Measurements from ENCODE around the gene IFI27L1. TPM values are rescaled to one million over a fixed set of nuclear protein-coding genes. Genes with fewer than 3 reads are reported as not detected.

The IFI27L1 gene
- total RNA-seq, 1 donor from 2014 or later: 33.1 TPM

DNA sequence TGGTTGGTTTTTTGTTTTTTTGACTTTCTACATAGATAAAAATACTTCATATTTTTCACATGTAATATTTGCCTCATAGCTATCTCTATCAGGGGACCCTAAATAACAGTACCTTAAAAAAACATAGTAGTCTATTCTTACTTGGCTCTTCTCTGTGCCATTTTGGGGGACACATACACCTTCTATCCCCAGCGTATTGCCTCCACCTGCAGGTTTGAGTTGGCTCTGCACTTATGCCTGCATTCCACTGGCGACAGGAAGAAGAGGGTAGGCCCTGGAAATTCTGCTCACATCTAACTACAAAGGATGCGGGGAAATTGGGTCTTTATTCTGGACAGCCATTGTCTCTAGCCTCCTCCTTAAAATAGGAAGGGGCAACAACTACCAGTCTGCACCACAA lies 62.1 kb downstream of the IFI27L1 start:
- H3K4me3 Mint-ChIP-seq: no peak overlapping the region
- TF ChIP-seq, protein P1, sequence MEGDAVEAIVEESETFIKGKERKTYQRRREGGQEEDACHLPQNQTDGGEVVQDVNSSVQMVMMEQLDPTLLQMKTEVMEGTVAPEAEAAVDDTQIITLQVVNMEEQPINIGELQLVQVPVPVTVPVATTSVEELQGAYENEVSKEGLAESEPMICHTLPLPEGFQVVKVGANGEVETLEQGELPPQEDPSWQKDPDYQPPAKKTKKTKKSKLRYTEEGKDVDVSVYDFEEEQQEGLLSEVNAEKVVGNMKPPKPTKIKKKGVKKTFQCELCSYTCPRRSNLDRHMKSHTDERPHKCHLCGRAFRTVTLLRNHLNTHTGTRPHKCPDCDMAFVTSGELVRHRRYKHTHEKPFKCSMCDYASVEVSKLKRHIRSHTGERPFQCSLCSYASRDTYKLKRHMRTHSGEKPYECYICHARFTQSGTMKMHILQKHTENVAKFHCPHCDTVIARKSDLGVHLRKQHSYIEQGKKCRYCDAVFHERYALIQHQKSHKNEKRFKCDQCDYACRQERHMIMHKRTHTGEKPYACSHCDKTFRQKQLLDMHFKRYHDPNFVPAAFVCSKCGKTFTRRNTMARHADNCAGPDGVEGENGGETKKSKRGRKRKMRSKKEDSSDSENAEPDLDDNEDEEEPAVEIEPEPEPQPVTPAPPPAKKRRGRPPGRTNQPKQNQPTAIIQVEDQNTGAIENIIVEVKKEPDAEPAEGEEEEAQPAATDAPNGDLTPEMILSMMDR (IDR thresholded peaks at IDR 0.05; ENCODE audit: unreplicated experiment): peak; percentile 20
- no peak overlapping the region for H3K27ac Mint-ChIP-seq
- no peaks in the 10 kb centered on the region for H3K36me3 Mint-ChIP-seq
- peaks cover 9% of the 10 kb centered on the region for H3K27me3 Mint-ChIP-seq (ENCODE audit: low read depth)
- H3K9me3 Mint-ChIP-seq: peaks cover 2% of the 10 kb centered on the region
- H3K4me1 Mint-ChIP-seq: no peaks in the 10 kb centered on the region
- no peak for DNase-seq (ENCODE audit: low spot score in 2 of 2, unreplicated experiment in 2 of 2)

DNA sequence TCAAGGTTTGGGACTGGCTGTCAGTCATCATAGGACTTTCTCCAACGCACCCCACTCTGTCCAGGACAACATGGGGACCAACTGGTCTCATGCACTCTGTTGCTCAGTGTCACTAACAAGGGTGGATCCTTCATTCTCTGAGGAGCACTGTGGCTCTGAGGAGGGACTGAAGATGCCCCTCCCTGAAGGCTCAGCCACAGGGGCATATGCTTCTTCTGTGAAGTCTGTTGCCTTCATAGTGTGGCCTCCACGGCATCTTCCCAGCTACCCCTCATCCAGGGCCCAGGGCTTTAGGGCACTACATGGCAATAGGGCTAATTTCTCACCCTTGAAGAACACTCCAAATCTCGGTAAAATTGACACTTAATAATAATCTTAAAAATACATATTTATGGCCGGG lies 62.6 kb downstream of the IFI27L1 start:
- no peak overlapping the region for H3K27ac Mint-ChIP-seq
- TF ChIP-seq, protein P1 (IDR thresholded peaks at IDR 0.05; ENCODE audit: unreplicated experiment): no peak
- H3K27me3 Mint-ChIP-seq (ENCODE audit: low read depth): peaks cover 13% of the 10 kb centered on the region
- DNase-seq (ENCODE audit: low spot score in 2 of 2, unreplicated experiment in 2 of 2): no peak
- H3K4me1 Mint-ChIP-seq: no peaks in the 10 kb centered on the region
- H3K36me3 Mint-ChIP-seq: no peaks in the 10 kb centered on the region
- H3K4me3 Mint-ChIP-seq: no peak overlapping the region
- peaks cover 3% of the 10 kb centered on the region for H3K9me3 Mint-ChIP-seq

DNA sequence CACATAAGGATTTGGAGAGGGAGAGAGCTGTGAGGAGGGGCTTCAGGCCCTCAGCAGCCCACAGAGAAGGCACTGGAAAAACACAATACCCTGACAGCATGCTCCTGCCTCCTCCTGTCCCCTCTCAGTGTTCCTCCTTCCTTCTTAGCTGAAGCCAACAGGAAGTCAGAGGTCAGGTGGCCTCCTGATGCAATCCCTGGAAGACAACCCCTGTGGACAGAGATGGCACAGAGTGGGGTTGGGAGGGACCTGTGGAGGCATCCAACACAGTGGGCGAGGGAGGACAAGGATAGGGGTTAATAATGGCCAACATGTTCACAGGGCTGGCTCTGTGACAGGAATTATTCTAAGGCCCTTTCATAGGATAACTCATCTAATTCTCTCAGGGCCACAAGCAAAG lies 63.7 kb downstream of the IFI27L1 start:
- Mint-ChIP-seq H3K36me3 (no peaks in the 10 kb centered on the region), H3K9me3 (peaks cover 7% of the 10 kb centered on the region), H3K27me3 (ENCODE audit: low read depth) (peaks cover 21% of the 10 kb centered on the region), H3K27ac (no peak overlapping the region), H3K4me1 (no peaks in the 10 kb centered on the region), H3K4me3 (no peak overlapping the region)
- no peak for DNase-seq (ENCODE audit: low spot score in 2 of 2, unreplicated experiment in 2 of 2)
- TF ChIP-seq, protein P1 (IDR thresholded peaks at IDR 0.05; ENCODE audit: unreplicated experiment): no peak

DNA sequence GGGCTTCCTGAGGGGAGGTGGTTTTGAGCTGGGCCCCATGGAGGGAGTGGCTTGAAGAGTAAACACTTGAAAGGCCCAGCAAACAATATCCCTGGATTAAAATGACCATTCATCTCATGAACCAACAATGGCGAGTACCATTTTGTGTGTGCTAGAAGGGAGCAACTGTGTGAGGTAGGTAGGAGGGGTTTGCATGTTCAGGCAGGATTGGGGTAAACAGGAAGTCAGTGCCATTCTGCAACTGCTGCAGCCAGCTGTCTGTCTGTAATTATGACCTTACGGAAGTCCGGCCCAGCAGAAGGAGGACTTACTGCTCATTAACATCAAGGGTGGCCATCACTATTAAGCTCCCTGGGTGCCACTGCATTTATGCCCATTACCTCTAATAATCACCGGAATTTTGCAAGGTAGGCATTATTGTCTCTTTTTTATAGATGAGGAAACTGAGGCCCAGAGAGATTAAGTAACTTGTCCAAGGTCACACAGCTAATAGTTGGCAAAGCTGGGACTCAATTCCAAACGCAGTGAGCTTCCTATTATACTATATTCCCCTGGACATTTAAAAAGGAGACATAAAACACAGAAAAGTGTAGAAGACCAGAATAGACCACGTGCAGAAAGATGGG lies 64.9 kb downstream of the IFI27L1 start:
- no peak for DNase-seq (ENCODE audit: low spot score in 2 of 2, unreplicated experiment in 2 of 2)

More for the DNA sequence above, 64.9 kb downstream of the IFI27L1 start:
- TF ChIP-seq, protein P1 (IDR thresholded peaks at IDR 0.05; ENCODE audit: unreplicated experiment): no peak
- no peak overlapping the region for H3K27ac Mint-ChIP-seq
- peaks cover 34% of the 10 kb centered on the region for H3K27me3 Mint-ChIP-seq (ENCODE audit: low read depth)
- no peak overlapping the region for H3K4me3 Mint-ChIP-seq
- no peaks in the 10 kb centered on the region for H3K4me1 Mint-ChIP-seq
- H3K36me3 Mint-ChIP-seq: no peaks in the 10 kb centered on the region
- H3K9me3 Mint-ChIP-seq: peaks cover 7% of the 10 kb centered on the region

Other genes with a start within 250 kb of the IFI27L1 start
- not detected in 3 replicates for gene FAM181A, start 154.0 kb upstream of the IFI27L1 start, total RNA-seq
- 1.2 to 1.9 TPM (median 1.5 TPM) in 3 replicates for gene ASB2, start 104.7 kb upstream of the IFI27L1 start, total RNA-seq
- not detected in 3 replicates for gene CCDC197, start 84.0 kb upstream of the IFI27L1 start, total RNA-seq
- 6.0 to 6.6 TPM (median 6.6 TPM) in 3 replicates for gene OTUB2, start 55.0 kb upstream of the IFI27L1 start, total RNA-seq
- gene DDX24, start 108 bp upstream of the IFI27L1 start, total RNA-seq: 151 to 159 TPM (median 157 TPM) in 3 replicates
- 6.1 to 9.4 TPM (median 8.0 TPM) in 3 replicates for gene IFI27, start 29.4 kb downstream of the IFI27L1 start, total RNA-seq
- 28.5 to 36.2 TPM (median 35.8 TPM) in 3 replicates for gene IFI27L2, start 48.3 kb downstream of the IFI27L1 start, total RNA-seq
- gene PPP4R4, start 93.0 kb downstream of the IFI27L1 start, total RNA-seq: 0.29 to 0.64 TPM (median 0.54 TPM) in 3 replicates
- not detected in 3 replicates for gene SERPINA10, start 212.0 kb downstream of the IFI27L1 start, total RNA-seq
- not detected in 3 replicates for gene SERPINA6, start 242.0 kb downstream of the IFI27L1 start, total RNA-seq

Measured in mesothelial cell of epicardium (in vitro differentiated cells).